ENCODE measurements around the gene DYNLL2. TPM values are rescaled to one million over a fixed set of nuclear protein-coding genes. Genes with fewer than 3 reads are reported as not detected.

Gene DYNLL2
- total RNA-seq, 1 experiment from 2014 or later: 38.7 TPM

- Histone ChIP-seq H3K27ac (ENCODE audit: insufficient read length, low read depth, low read length) (no peak overlapping the region), H3K4ac (ENCODE audit: low read depth, low read length) (no peak overlapping the region), H3K14ac (ENCODE audit: insufficient read depth, low read length) (no peak overlapping the region), H3K27me3 (ENCODE audit: insufficient read depth, low read length) (no peaks in the 10 kb centered on the region), H3K56ac (ENCODE audit: insufficient read length, low read depth, low read length) (no peak overlapping the region), H2BK120ac (ENCODE audit: low read depth, low read length, poor library complexity, severe bottlenecking) (no peak overlapping the region), H3K23me2 (ENCODE audit: insufficient read length, low read depth, low read length, poor library complexity, severe bottlenecking) (peaks cover 3% of the 10 kb centered on the region), H3K4me1 (ENCODE audit: insufficient read depth, low read length) (peaks cover 3% of the 10 kb centered on the region; the same call in 1 of the 2 replicates), H3T11ph (ENCODE audit: low read length) (no peak overlapping the region), H3K79me2 (ENCODE audit: insufficient read depth, low read length) (peaks cover 34% of the 10 kb centered on the region; the same call in 1 of the 2 replicates), H4K91ac (ENCODE audit: insufficient read length, low read depth, low read length) (no peak overlapping the region), H2AK5ac (ENCODE audit: insufficient read length, low read length) (no peak overlapping the region), H4K5ac (ENCODE audit: insufficient read length, low read depth, low read length) (no peak overlapping the region), H3K4me2 (ENCODE audit: insufficient read depth, insufficient read length, low read length) (peak overlapping the region; percentile 64), H2BK12ac (ENCODE audit: insufficient read length, low read depth, low read length) (no peak overlapping the region), H2AFZ (ENCODE audit: low read length) (no peak overlapping the region), H3K9ac (ENCODE audit: extremely low read depth, insufficient read length, low read length) (peak overlapping the region; percentile 64), H2BK15ac (ENCODE audit: low read depth, low read length) (no peak overlapping the region), H3K18ac (ENCODE audit: insufficient read length, low read depth, low read length) (no peak overlapping the region), H2BK20ac (ENCODE audit: low read depth, low read length, poor library complexity, severe bottlenecking) (no peak overlapping the region), H2BK5ac (ENCODE audit: insufficient read length, low read length) (no peak overlapping the region), H3K79me1 (ENCODE audit: insufficient read depth, low read depth, low read length, poor library complexity, severe bottlenecking) (peaks cover 3% of the 10 kb centered on the region), H4K20me1 (ENCODE audit: control insufficient read depth, insufficient read depth, insufficient read length) (peaks cover 3% of the 10 kb centered on the region), H3K23ac (ENCODE audit: insufficient read length, low read depth, low read length) (no peak overlapping the region), H4K8ac (replicated peaks; ENCODE audit: insufficient read length, low read depth, low read length) (no peak overlapping the region), H3K9me3 (ENCODE audit: control insufficient read depth, low read depth, low read length) (no peaks in the 10 kb centered on the region)
- no CpG with 5 or more reads among the region's 7 CpGs for WGBS (ENCODE audit: extremely low coverage, insufficient read length, low lambda C conversion rate)
- H3K9me3 Mint-ChIP-seq: no peaks in the 10 kb centered on the region; a peak in 1 of 5 replicates
- DNase-seq: peak; percentile 64
- peak; percentile 51 for TF ChIP-seq CTCF (conservative IDR thresholded peaks at IDR 0.05)
- H3K4me3 Mint-ChIP-seq: peak overlapping the region; percentile 87 to 94
- H3K27ac Mint-ChIP-seq: peak overlapping the region in 2 of 3 experiments; percentile 70 to 71; a peak in 1 of 7 replicates
- H3K27me3 Mint-ChIP-seq (ENCODE audit: low read depth): peaks cover 2% of the 10 kb centered on the region; the same call in 1 of the 2 replicates
- peaks cover 22 to 48% (median 42%) of the 10 kb centered on the region in 3 experiments; a peak in 6 of 7 replicates for H3K36me3 Mint-ChIP-seq (ENCODE audit: insufficient read depth in 1 of 3, low read depth in 3 of 3)
- H3K4me1 Mint-ChIP-seq: peaks cover 41 to 45% of the 10 kb centered on the region in 2 experiments
Measured at GRCh38 chr17:58084317-58084981, 1.2 kb downstream of the DYNLL2 start.

Data from H9 (cell line).